Measurements from ENCODE around the gene ADGRV1.

ADGRV1 gene

GRCh38 chr5:90558344-90559192 lies at the start of gene ADGRV1:
ADGRV1 (plus strand) TSS chr5:90558797; CDS start chr5:90558896, 99 bp downstream.
- DNase-seq: peak; percentile 89

- no peak for DNase-seq
Observed at GRCh38 chr5:90510438-90510837, 48.2 kb upstream of the ADGRV1 start.

- no peak for DNase-seq
Observed at GRCh38 chr5:90514520-90514919, 44.1 kb upstream of the ADGRV1 start.

- no peak for DNase-seq
Observed at GRCh38 chr5:90518661-90519060, 39.9 kb upstream of the ADGRV1 start.

- DNase-seq: no peak
Observed at GRCh38 chr5:90519081-90519480, 39.5 kb upstream of the ADGRV1 start.

GRCh38 chr5:90528601-90529193 lies 29.9 kb upstream of the ADGRV1 start:
- DNase-seq: no peak

- peak; percentile 88 for DNase-seq
Observed at GRCh38 chr5:90529194-90529938, 29.2 kb upstream of the ADGRV1 start, which contains the start of gene LYSMD3. LYSMD3 (minus strand) TSS chr5:90529584; CDS start chr5:90525289, 4,295 bp downstream.

GRCh38 chr5:90529939-90530677 lies 28.5 kb upstream of the ADGRV1 start:
- peak; percentile 57 for DNase-seq

GRCh38 chr5:90530736-90531487 lies 27.7 kb upstream of the ADGRV1 start:
- DNase-seq: no peak

GRCh38 chr5:90533794-90534193 lies 24.8 kb upstream of the ADGRV1 start:
- no peak for DNase-seq

GRCh38 chr5:90534922-90535321 lies 23.7 kb upstream of the ADGRV1 start:
- no peak for DNase-seq

- DNase-seq: no peak
Observed at GRCh38 chr5:90542827-90543519, 15.6 kb upstream of the ADGRV1 start.

- DNase-seq: no peak
Observed at GRCh38 chr5:90545511-90545910, 13.1 kb upstream of the ADGRV1 start.

- no peak for DNase-seq
Observed at GRCh38 chr5:90546216-90546837, 12.3 kb upstream of the ADGRV1 start.

- DNase-seq: no peak
Observed at GRCh38 chr5:90547072-90547536, 11.5 kb upstream of the ADGRV1 start.

- peak; percentile 3 for DNase-seq
Observed at GRCh38 chr5:90548069-90548593, 10.5 kb upstream of the ADGRV1 start.

- no peak for DNase-seq
Observed at GRCh38 chr5:90549223-90549622, 9.4 kb upstream of the ADGRV1 start.

GRCh38 chr5:90549729-90550275 lies 8.8 kb upstream of the ADGRV1 start:
- no peak for DNase-seq

GRCh38 chr5:90550963-90551362 lies 7.6 kb upstream of the ADGRV1 start:
- DNase-seq: no peak

GRCh38 chr5:90551376-90551775 lies 7.2 kb upstream of the ADGRV1 start:
- DNase-seq: no peak

Measured in NCI-H446 treated with DMSO at 0.1 percent for 48 hours (cell line).